ENCODE results near the gene C8A.

C8A gene

GRCh38 chr1:56850922-56851321, 3.7 kb upstream of the C8A start:
- Histone ChIP-seq H3K4me1 (ENCODE audit: control insufficient read depth in 2 of 2, insufficient read depth in 1 of 2, low read depth in 1 of 2, low read length in 2 of 2) (peaks cover 0 to 10% of the 10 kb centered on the region in 2 donors), H3K14ac (ENCODE audit: low read length) (no peak overlapping the region), H2AFZ (ENCODE audit: low read length) (no peak overlapping the region), H4K91ac (ENCODE audit: low read depth, low read length, poor library complexity) (no peak overlapping the region), H3K27ac (replicated peaks; ENCODE audit: low read length) (no peak overlapping the region), H3K9me3 (replicated peaks in 1 of 2; ENCODE audit: control insufficient read depth in 2 of 2, insufficient read depth in 1 of 2, low read depth in 1 of 2, low read length in 2 of 2) (no peaks in the 10 kb centered on the region), H3K4me2 (ENCODE audit: insufficient read depth, low read length, poor library complexity, severe bottlenecking) (no peak overlapping the region), H3K4ac (ENCODE audit: low read length) (no peak overlapping the region), H2BK12ac (ENCODE audit: low read length) (no peak overlapping the region), H3K4me3 (ENCODE audit: low read length in 2 of 2) (no peak overlapping the region), H3K79me1 (ENCODE audit: low read depth, low read length) (no peaks in the 10 kb centered on the region), H2BK5ac (ENCODE audit: low read length) (no peak overlapping the region), H3K18ac (ENCODE audit: low read length) (no peak overlapping the region), H4K8ac (ENCODE audit: low read depth, low read length) (no peak overlapping the region), H2AK5ac (ENCODE audit: low read depth, low read length) (no peak overlapping the region), H2BK120ac (ENCODE audit: low read depth, low read length) (no peak overlapping the region), H2BK15ac (ENCODE audit: low read length) (no peak overlapping the region), H3K36me3 (replicated peaks in 1 of 2; ENCODE audit: control insufficient read depth in 2 of 2, insufficient read depth in 2 of 2, low read length in 2 of 2) (no peaks in the 10 kb centered on the region), H3K27me3 (ENCODE audit: control insufficient read depth in 3 of 3, insufficient read depth in 3 of 3, low read depth in 1 of 3, low read length in 3 of 3) (peaks cover 0 to 17% (median 0%) of the 10 kb centered on the region in 3 experiments), H3K23ac (ENCODE audit: low read depth, low read length, poor library complexity) (no peak overlapping the region), H3K9ac (ENCODE audit: low read depth, low read length, poor library complexity) (no peak overlapping the region)
- no peak for DNase-seq (ENCODE audit: low spot score)
- no CpG with 5 or more reads among the region's 5 CpGs for WGBS, 2 donors (ENCODE audit: extremely low coverage in 2 of 2, insufficient read length in 2 of 2, insufficient replicate concordance in 1 of 2)

DNA sequence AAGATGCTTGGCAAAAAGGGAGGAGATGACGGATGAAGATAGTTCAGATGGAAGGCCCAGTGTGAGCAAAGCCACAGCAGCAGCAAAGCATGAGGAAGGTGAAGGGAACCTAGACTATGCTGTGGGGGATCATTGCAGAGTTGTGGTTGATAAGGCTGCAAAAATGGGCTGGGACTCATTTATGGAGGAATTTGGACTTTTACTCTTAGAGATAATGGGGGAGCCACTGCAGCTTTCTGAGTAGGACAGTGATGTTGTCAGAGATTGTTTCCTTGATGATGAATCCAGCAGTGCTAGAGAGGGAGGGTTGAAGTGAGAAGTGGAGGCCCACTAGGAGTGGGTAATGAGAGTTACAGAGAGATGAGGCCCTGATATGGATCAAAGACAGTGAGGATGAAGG, 2.1 kb upstream of the C8A start:
- H3K9ac ChIP-seq (ENCODE audit: low read depth, low read length, poor library complexity), result no peak overlapping the region
- H2BK5ac ChIP-seq (ENCODE audit: low read length), result no peak overlapping the region
- H3K79me1 ChIP-seq (ENCODE audit: low read depth, low read length), result no peaks in the 10 kb centered on the region
- no peaks in the 10 kb centered on the region for H3K9me3 ChIP-seq (replicated peaks in 1 of 2; ENCODE audit: control insufficient read depth in 2 of 2, insufficient read depth in 1 of 2, low read depth in 1 of 2, low read length in 2 of 2)
- no peak overlapping the region for H3K4me2 ChIP-seq (ENCODE audit: insufficient read depth, low read length, poor library complexity, severe bottlenecking)
- no peak overlapping the region for H4K8ac ChIP-seq (ENCODE audit: low read depth, low read length)
- H2AFZ ChIP-seq (ENCODE audit: low read length), result no peak overlapping the region
- no peaks in the 10 kb centered on the region for H3K36me3 ChIP-seq (replicated peaks in 1 of 2; ENCODE audit: control insufficient read depth in 2 of 2, insufficient read depth in 2 of 2, low read length in 2 of 2)
- H3K18ac ChIP-seq (ENCODE audit: low read length), result no peak overlapping the region
- H3K27ac ChIP-seq (replicated peaks; ENCODE audit: low read length), result no peak overlapping the region
- peaks cover 0 to 17% (median 0%) of the 10 kb centered on the region in 3 experiments for H3K27me3 ChIP-seq (ENCODE audit: control insufficient read depth in 3 of 3, insufficient read depth in 3 of 3, low read depth in 1 of 3, low read length in 3 of 3)
- no peak overlapping the region for H2BK120ac ChIP-seq (ENCODE audit: low read depth, low read length)
- no peak overlapping the region for H3K4me3 ChIP-seq (ENCODE audit: low read length in 2 of 2)
- H3K4ac ChIP-seq (ENCODE audit: low read length), result no peak overlapping the region
- H2BK12ac ChIP-seq (ENCODE audit: low read length), result no peak overlapping the region
- peaks cover 0 to 10% of the 10 kb centered on the region in 2 donors for H3K4me1 ChIP-seq (ENCODE audit: control insufficient read depth in 2 of 2, insufficient read depth in 1 of 2, low read depth in 1 of 2, low read length in 2 of 2)
- H2AK5ac ChIP-seq (ENCODE audit: low read depth, low read length), result no peak overlapping the region
- no peak overlapping the region for H3K14ac ChIP-seq (ENCODE audit: low read length)
- no CpG with 5 or more reads among the region's 1 CpG for WGBS, 2 donors (ENCODE audit: extremely low coverage in 2 of 2, insufficient read length in 2 of 2, insufficient replicate concordance in 1 of 2)
- H4K91ac ChIP-seq (ENCODE audit: low read depth, low read length, poor library complexity), result no peak overlapping the region
- H2BK15ac ChIP-seq (ENCODE audit: low read length), result no peak overlapping the region
- no peak for DNase-seq (ENCODE audit: low spot score)
- H3K23ac ChIP-seq (ENCODE audit: low read depth, low read length, poor library complexity), result no peak overlapping the region

GRCh38 chr1:56855190-56855589, 593 bp downstream of the C8A start:
- no peak overlapping the region for H3K18ac ChIP-seq (ENCODE audit: low read length)
- no peak overlapping the region for H2BK12ac ChIP-seq (ENCODE audit: low read length)
- H2AFZ ChIP-seq (ENCODE audit: low read length), result no peak overlapping the region
- no peak overlapping the region for H2AK5ac ChIP-seq (ENCODE audit: low read depth, low read length)
- H4K8ac ChIP-seq (ENCODE audit: low read depth, low read length), result no peak overlapping the region
- no peak overlapping the region for H3K14ac ChIP-seq (ENCODE audit: low read length)
- no peak overlapping the region for H2BK15ac ChIP-seq (ENCODE audit: low read length)
- no peak overlapping the region for H3K4me2 ChIP-seq (ENCODE audit: insufficient read depth, low read length, poor library complexity, severe bottlenecking)
- H3K4ac ChIP-seq (ENCODE audit: low read length), result no peak overlapping the region
- H2BK5ac ChIP-seq (ENCODE audit: low read length), result no peak overlapping the region
- no peak overlapping the region for H3K27ac ChIP-seq (replicated peaks; ENCODE audit: low read length)
- peaks cover 0 to 13% (median 0%) of the 10 kb centered on the region in 3 experiments for H3K27me3 ChIP-seq (ENCODE audit: control insufficient read depth in 3 of 3, insufficient read depth in 3 of 3, low read depth in 1 of 3, low read length in 3 of 3)
- H3K79me1 ChIP-seq (ENCODE audit: low read depth, low read length), result no peaks in the 10 kb centered on the region
- no peaks in the 10 kb centered on the region for H3K36me3 ChIP-seq (replicated peaks in 1 of 2; ENCODE audit: control insufficient read depth in 2 of 2, insufficient read depth in 2 of 2, low read length in 2 of 2)
- no peak overlapping the region for H3K4me3 ChIP-seq (ENCODE audit: low read length in 2 of 2)
- no peak overlapping the region for H3K9ac ChIP-seq (ENCODE audit: low read depth, low read length, poor library complexity)
- no peak overlapping the region for H3K23ac ChIP-seq (ENCODE audit: low read depth, low read length, poor library complexity)
- no peak for DNase-seq (ENCODE audit: low spot score)
- no peaks in the 10 kb centered on the region for H3K9me3 ChIP-seq (replicated peaks in 1 of 2; ENCODE audit: control insufficient read depth in 2 of 2, insufficient read depth in 1 of 2, low read depth in 1 of 2, low read length in 2 of 2)
- no CpG with 5 or more reads among the region's 1 CpG for WGBS, 2 donors (ENCODE audit: extremely low coverage in 2 of 2, insufficient read length in 2 of 2, insufficient replicate concordance in 1 of 2)
- no peak overlapping the region for H4K91ac ChIP-seq (ENCODE audit: low read depth, low read length, poor library complexity)
- H2BK120ac ChIP-seq (ENCODE audit: low read depth, low read length), result no peak overlapping the region
- H3K4me1 ChIP-seq (ENCODE audit: control insufficient read depth in 2 of 2, insufficient read depth in 1 of 2, low read depth in 1 of 2, low read length in 2 of 2), result peaks cover 0 to under 1% of the 10 kb centered on the region in 2 donors

GRCh38 chr1:56856186-56856585, 1.6 kb downstream of the C8A start:
- H3K14ac ChIP-seq (ENCODE audit: low read length), result no peak overlapping the region
- H2BK120ac ChIP-seq (ENCODE audit: low read depth, low read length), result no peak overlapping the region
- no peak overlapping the region for H3K27ac ChIP-seq (replicated peaks; ENCODE audit: low read length)
- no peak overlapping the region for H2BK12ac ChIP-seq (ENCODE audit: low read length)
- H3K4ac ChIP-seq (ENCODE audit: low read length), result no peak overlapping the region
- H3K9me3 ChIP-seq (replicated peaks in 1 of 2; ENCODE audit: control insufficient read depth in 2 of 2, insufficient read depth in 1 of 2, low read depth in 1 of 2, low read length in 2 of 2), result no peaks in the 10 kb centered on the region
- peaks cover 0 to 13% (median 0%) of the 10 kb centered on the region in 3 experiments for H3K27me3 ChIP-seq (ENCODE audit: control insufficient read depth in 3 of 3, insufficient read depth in 3 of 3, low read depth in 1 of 3, low read length in 3 of 3)
- no peak overlapping the region for H4K8ac ChIP-seq (ENCODE audit: low read depth, low read length)
- H3K23ac ChIP-seq (ENCODE audit: low read depth, low read length, poor library complexity), result no peak overlapping the region
- no peaks in the 10 kb centered on the region for H3K79me1 ChIP-seq (ENCODE audit: low read depth, low read length)
- no peak overlapping the region for H3K9ac ChIP-seq (ENCODE audit: low read depth, low read length, poor library complexity)
- no peak overlapping the region for H4K91ac ChIP-seq (ENCODE audit: low read depth, low read length, poor library complexity)
- no peak overlapping the region for H3K4me2 ChIP-seq (ENCODE audit: insufficient read depth, low read length, poor library complexity, severe bottlenecking)
- no peak overlapping the region for H2BK5ac ChIP-seq (ENCODE audit: low read length)
- H2AK5ac ChIP-seq (ENCODE audit: low read depth, low read length), result no peak overlapping the region
- H3K4me1 ChIP-seq (ENCODE audit: control insufficient read depth in 2 of 2, insufficient read depth in 1 of 2, low read depth in 1 of 2, low read length in 2 of 2), result no peaks in the 10 kb centered on the region
- no peak overlapping the region for H2BK15ac ChIP-seq (ENCODE audit: low read length)
- H3K18ac ChIP-seq (ENCODE audit: low read length), result no peak overlapping the region
- no peak for DNase-seq (ENCODE audit: low spot score)
- no peak overlapping the region for H2AFZ ChIP-seq (ENCODE audit: low read length)
- H3K4me3 ChIP-seq (ENCODE audit: low read length in 2 of 2), result no peak overlapping the region
- H3K36me3 ChIP-seq (replicated peaks in 1 of 2; ENCODE audit: control insufficient read depth in 2 of 2, insufficient read depth in 2 of 2, low read length in 2 of 2), result no peaks in the 10 kb centered on the region

Measured in neuronal stem cell (in vitro differentiated cells).